Astrocyte (in vitro differentiated cells and primary cell): ENCODE measurements around the gene NRTN. TPM values are rescaled to one million over a fixed set of nuclear protein-coding genes. Genes with fewer than 3 reads are reported as not detected.

Experiments used
- DNase-seq: peaks from one replicate; pipeline ENCODE4 v3.0.0-alpha.2; 2010; ENCODE audit warnings: low read depth
- FAIRE-seq: peaks from 2 replicates; lab custom pipeline; 2011; peaks lifted over from hg19 to GRCh38; lab: Jason Lieb, UNC
- H2AFZ ChIP-seq: 2 replicates; pipeline ENCODE4 v1.6.0; 2012; ENCODE audit warnings: low read depth, low read length, inconsistent platforms
- H3K27ac ChIP-seq: 2 replicates; pipeline ENCODE4 v1.5.1; 2011; ENCODE audit warnings: low read depth, low read length, inconsistent platforms
- H3K27me3 ChIP-seq: 2 replicates; pipeline ENCODE4 v1.6.0; 2011; ENCODE audit warnings: low read length, inconsistent platforms; ENCODE audit not compliant: insufficient read depth
- H3K36me3 ChIP-seq: 2 replicates; pipeline ENCODE4 v1.5.1; 2011; ENCODE audit warnings: low read length, inconsistent platforms; ENCODE audit not compliant: insufficient read depth
- H3K4me1 ChIP-seq: 2 replicates; pipeline ENCODE4 v1.5.1; 2011; ENCODE audit warnings: low read length, inconsistent platforms; ENCODE audit not compliant: insufficient read depth
- H3K4me2 ChIP-seq: 2 replicates; pipeline ENCODE4 v1.6.0; 2012; ENCODE audit warnings: low read length, inconsistent platforms
- H3K4me3 ChIP-seq: 2 replicates; pipeline ENCODE4 v1.5.1; 2011; ENCODE audit warnings: low read depth, mild to moderate bottlenecking, low read length, inconsistent platforms; ENCODE audit not compliant: insufficient read depth
- H3K79me2 ChIP-seq: 2 replicates; pipeline ENCODE4 v1.6.0; 2012; ENCODE audit warnings: mild to moderate bottlenecking, low read length, inconsistent platforms; ENCODE audit not compliant: insufficient read depth
- H3K9ac ChIP-seq: 2 replicates; pipeline ENCODE4 v1.6.0; 2012; ENCODE audit warnings: mild to moderate bottlenecking, low read length, inconsistent platforms
- H3K9me3 ChIP-seq: 2 replicates; pipeline ENCODE4 v1.5.1; 2012; ENCODE audit warnings: low read depth, mild to moderate bottlenecking, low read length, inconsistent platforms; ENCODE audit not compliant: insufficient read depth
- H4K20me1 ChIP-seq: 2 replicates; pipeline ENCODE4 v1.6.0; 2012; ENCODE audit warnings: low read length, inconsistent platforms; ENCODE audit not compliant: insufficient read depth
- H3K27ac Mint-ChIP-seq: one replicate; pipeline ENCODE4 v1.8.0; 2021; ENCODE audit warnings: mild to moderate bottlenecking, mixed read lengths; ENCODE audit not compliant: unreplicated experiment
- H3K27me3 Mint-ChIP-seq: one replicate; pipeline ENCODE4 v1.8.0; 2021; ENCODE audit warnings: low read depth, mixed read lengths; ENCODE audit not compliant: unreplicated experiment
- H3K36me3 Mint-ChIP-seq: one replicate; pipeline ENCODE4 v1.8.0; 2021; ENCODE audit warnings: low read depth, mixed read lengths; ENCODE audit not compliant: unreplicated experiment
- H3K4me1 Mint-ChIP-seq: one replicate; pipeline ENCODE4 v1.8.0; 2021; ENCODE audit warnings: low read depth, mixed read lengths; ENCODE audit not compliant: unreplicated experiment
- H3K4me3 Mint-ChIP-seq: one replicate; pipeline ENCODE4 v1.8.0; 2021; ENCODE audit warnings: mild to moderate bottlenecking, moderate library complexity, mixed read lengths; ENCODE audit not compliant: unreplicated experiment
- H3K9me3 Mint-ChIP-seq: one replicate; pipeline ENCODE4 v1.8.0; 2021; ENCODE audit warnings: mild to moderate bottlenecking, mixed read lengths; ENCODE audit not compliant: unreplicated experiment
- CTCF ChIP-seq: IDR thresholded peaks from 2 replicates; pipeline ENCODE4 v1.5.1; 2011; ENCODE audit warnings: low read depth, mild to moderate bottlenecking, inconsistent platforms, low read length, moderate library complexity; ENCODE audit not compliant: insufficient read depth
- EZH2 ChIP-seq: IDR thresholded peaks from 2 replicates; pipeline ENCODE4 v1.6.1; 2012; ENCODE audit warnings: mild to moderate bottlenecking, low read length, inconsistent platforms; ENCODE audit not compliant: insufficient read depth
- total RNA-seq: library from RNA; stranded (reverse); gene quantifications from 2 replicates; pipeline ENCODE4 v1.2.1, GENCODE V29; 2021

The NRTN gene
- total RNA-seq, 1 donor from 2014 or later = 0.66 TPM

GRCh38 chr19:5832527-5833216 is 27.8 kb downstream of the NRTN start:
- Mint-ChIP-seq H3K4me3 (no peak overlapping the region), H3K4me1 (no peaks in the 10 kb centered on the region), H3K27me3 (peaks cover 23% of the 10 kb centered on the region), H3K36me3 (no peaks in the 10 kb centered on the region), H3K27ac (no peak overlapping the region), H3K9me3 (peaks cover 2% of the 10 kb centered on the region)
- no peak overlapping the region for H3K9ac ChIP-seq
- no peak overlapping the region for H3K27ac ChIP-seq
- no peaks in the 10 kb centered on the region for H3K9me3 ChIP-seq
- H3K79me2 ChIP-seq = no peaks in the 10 kb centered on the region
- H3K4me2 ChIP-seq = no peak overlapping the region
- H4K20me1 ChIP-seq = no peaks in the 10 kb centered on the region
- TF ChIP-seq EZH2 = no peak
- TF ChIP-seq CTCF = no peak
- H3K4me1 ChIP-seq = peaks cover 13% of the 10 kb centered on the region
- no peaks in the 10 kb centered on the region for H3K36me3 ChIP-seq
- H3K27me3 ChIP-seq = no peaks in the 10 kb centered on the region
- no peak for FAIRE-seq
- no peak overlapping the region for H3K4me3 ChIP-seq
- DNase-seq = no peak
- H2AFZ ChIP-seq = no peak overlapping the region

GRCh38 chr19:5837761-5838352 is 33.0 kb downstream of the NRTN start:
- H3K9ac ChIP-seq = no peak overlapping the region
- no peaks in the 10 kb centered on the region for H3K79me2 ChIP-seq
- no peaks in the 10 kb centered on the region for H3K36me3 ChIP-seq
- Mint-ChIP-seq H3K27me3 (peaks cover 20% of the 10 kb centered on the region), H3K9me3 (peaks cover 2% of the 10 kb centered on the region), H3K4me1 (no peaks in the 10 kb centered on the region), H3K36me3 (no peaks in the 10 kb centered on the region), H3K4me3 (no peak overlapping the region), H3K27ac (no peak overlapping the region)
- no peak overlapping the region for H3K27ac ChIP-seq
- H4K20me1 ChIP-seq = no peaks in the 10 kb centered on the region
- FAIRE-seq (no peak), DNase-seq (no peak)
- no peaks in the 10 kb centered on the region for H3K4me1 ChIP-seq
- H3K4me3 ChIP-seq = no peak overlapping the region
- TF ChIP-seq CTCF = no peak
- no peak for TF ChIP-seq EZH2
- no peak overlapping the region for H2AFZ ChIP-seq
- H3K4me2 ChIP-seq = no peak overlapping the region
- H3K9me3 ChIP-seq = no peaks in the 10 kb centered on the region
- peaks cover 2% of the 10 kb centered on the region for H3K27me3 ChIP-seq
